A549 (cell line): Measurements from ENCODE around the gene GLCE. TPM values are rescaled to one million over a fixed set of nuclear protein-coding genes. Genes with fewer than 3 reads are reported as not detected.
A peak's percentile ranks its signal among the peaks of the same experiment; 100 is the strongest.

Source experiments
- ATAC-seq, 2 experiments: fragments of 200-7000 bp in 1 of 2; fragments of >200 bp in 1 of 2; cut with Nextera tagmentation in 1 of 2; cut with Tn5 transposase in 1 of 2; 3 replicates each; pipeline versions ENCODE4 v1.8.0 to v1.9.1; 2018 to 2020; ENCODE audit warnings: mild to moderate bottlenecking in 1 of 2, moderate library complexity in 1 of 2
- CTCF ChIA-PET: fragments of 300-600 bp; sonication (Branson Sonifier 250); formaldehyde crosslinking; extraction: SDS; loops from one replicate; lab custom pipeline; 2021; ENCODE audit warnings: antibody characterized with exemption, inconsistent platforms; lab: Yijun Ruan, JAX
- POLR2A ChIA-PET: fragments of 350-600 bp; formaldehyde crosslinking; extraction: SDS; loops from one replicate; lab custom pipeline; 2021; ENCODE audit warnings: antibody characterized with exemption, inconsistent platforms; lab: Yijun Ruan, JAX
- DNase-seq, 2 experiments: peaks; one replicate each; pipeline versions ENCODE4 v3.0.0 to v3.0.0-alpha.2; 2011 to 2016; ENCODE audit warnings: low read depth in 1 of 2, low spot score in 1 of 2
- FAIRE-seq: peaks from 2 replicates; lab custom pipeline; 2011; peaks lifted over from hg19 to GRCh38; lab: Jason Lieb, UNC
- H3K27ac ChIP-seq, 2 experiments: fragments of >200 bp; sonication (Bioruptor Twin); formaldehyde crosslinking; 3 replicates each; pipeline ENCODE4 v1.5.1; 2016 to 2017
- H3K4me1 ChIP-seq: fragments of >200 bp; sonication (Bioruptor Twin); formaldehyde crosslinking; 3 replicates; pipeline ENCODE4 v1.6.1; 2016
- H3K4me2 ChIP-seq: fragments of >200 bp; sonication (Bioruptor Twin); formaldehyde crosslinking; 3 replicates; pipeline ENCODE4 v1.6.1; 2016
- H3K4me3 ChIP-seq: fragments of >200 bp; sonication (Bioruptor Twin); formaldehyde crosslinking; 3 replicates; pipeline ENCODE4 v1.5.1; 2016
- H3K9me3 ChIP-seq: fragments of >200 bp; sonication (Bioruptor Twin); formaldehyde crosslinking; 3 replicates; pipeline ENCODE4 v1.6.1; 2016
- BHLHE40 ChIP-seq: IDR thresholded peaks from 2 replicates; pipeline ENCODE4 v1.6.1; 2012; ENCODE audit warnings: low read depth, low read length, inconsistent platforms
- EHF ChIP-seq: fragments of 250-450 bp; sonication (Bioruptor Pico); IDR thresholded peaks from 2 replicates; pipeline ENCODE4 v1.5.0; 2020; ENCODE audit warnings: mild to moderate bottlenecking
- EHMT2 ChIP-seq: fragments of 200-600 bp; sonication (generic); IDR thresholded peaks from 2 replicates; pipeline ENCODE4 v1.6.1; 2016; ENCODE audit warnings: antibody characterized with exemption, low read depth, mild to moderate bottlenecking, moderate library complexity
- EP300 ChIP-seq, 2 experiments: fragments of >200 bp; sonication (Bioruptor Twin); formaldehyde crosslinking; IDR thresholded peaks; 2 replicates in 1 of 2; 3 replicates in 1 of 2; pipeline ENCODE4 v1.6.1; 2016 to 2017
- HDAC2 ChIP-seq: fragments of 200-600 bp; sonication (generic); IDR thresholded peaks from 2 replicates; pipeline ENCODE4 v1.6.1; 2016
- HEYL ChIP-seq: fragments of 250-450 bp; sonication (Bioruptor Pico); IDR thresholded peaks from 2 replicates; pipeline ENCODE4 v1.8.0; 2021; ENCODE audit warnings: mild to moderate bottlenecking, moderate library complexity
- HOXA7 ChIP-seq: fragments of 250-450 bp; sonication (Bioruptor Pico); IDR thresholded peaks from 2 replicates; pipeline ENCODE4 v1.5.0; 2020; ENCODE audit warnings: mild to moderate bottlenecking, moderate library complexity
- HOXB5 ChIP-seq: fragments of 250-450 bp; sonication (Bioruptor Pico); IDR thresholded peaks from 2 replicates; pipeline ENCODE4 v1.5.0; 2020; ENCODE audit warnings: mild to moderate bottlenecking, moderate library complexity
- JUNB ChIP-seq: fragments of >200 bp; sonication (Bioruptor Twin); formaldehyde crosslinking; IDR thresholded peaks from 2 replicates; pipeline ENCODE4 v1.6.1; 2016
- KDM1A ChIP-seq: fragments of 200-600 bp; sonication (generic); IDR thresholded peaks from 2 replicates; pipeline ENCODE4 v1.6.1; 2016; ENCODE audit warnings: low read depth, mild to moderate bottlenecking
- MAFK ChIP-seq: fragments of 450-650 bp; IDR thresholded peaks from 2 replicates; pipeline ENCODE4 v1.6.1; 2014; ENCODE audit not compliant: partially characterized antibody
- MAZ ChIP-seq: fragments of 150-350 bp; IDR thresholded peaks from 2 replicates; pipeline ENCODE4 v1.6.1; 2014; ENCODE audit warnings: antibody characterized with exemption, low read depth, low read length, borderline replicate concordance
- NFE2L2 ChIP-seq: fragments of 150-350 bp; conservative IDR thresholded peaks from 2 replicates; pipeline ENCODE4 v1.6.1; 2014; ENCODE audit warnings: low read length
- POLR2A ChIP-seq: IDR thresholded peaks from 2 replicates; pipeline ENCODE4 v1.6.1; 2012; ENCODE audit warnings: mild to moderate bottlenecking, low read length
- POLR2AphosphoS2 ChIP-seq: conservative IDR thresholded peaks from 2 replicates; pipeline ENCODE4 v1.6.1; 2012; ENCODE audit warnings: low read length, improper control_type of control experiment, inconsistent platforms
- RARB ChIP-seq: fragments of 250-450 bp; sonication (Bioruptor Pico); IDR thresholded peaks from 2 replicates; pipeline ENCODE4 v1.8.0; 2021; ENCODE audit warnings: mild to moderate bottlenecking, moderate library complexity
- RCOR1 ChIP-seq: fragments of 150-350 bp; IDR thresholded peaks from 2 replicates; pipeline ENCODE4 v1.6.1; 2014; ENCODE audit warnings: antibody characterized with exemption, low read length, low read depth
- RNF2 ChIP-seq: fragments of 200-600 bp; sonication (generic); IDR thresholded peaks from 2 replicates; pipeline ENCODE4 v1.6.1; 2016; ENCODE audit warnings: low read depth, mild to moderate bottlenecking, antibody characterized with exemption, moderate library complexity, borderline replicate concordance
- SREBF2 ChIP-seq: fragments of 450-650 bp; IDR thresholded peaks from 2 replicates; pipeline ENCODE4 v1.6.1; 2014; ENCODE audit warnings: mild to moderate bottlenecking, moderate library complexity
- TFCP2L1 ChIP-seq: fragments of 250-450 bp; sonication (Bioruptor Pico); IDR thresholded peaks from 2 replicates; pipeline ENCODE4 v1.5.0; 2021; ENCODE audit warnings: mild to moderate bottlenecking
- ZC3H11A ChIP-seq: fragments of 450-650 bp; IDR thresholded peaks from 2 replicates; pipeline ENCODE4 v1.6.1; 2014; ENCODE audit warnings: antibody characterized with exemption, mild to moderate bottlenecking
- ZFP36 ChIP-seq: fragments of 450-650 bp; IDR thresholded peaks from 2 replicates; pipeline ENCODE4 v1.6.1; 2014; ENCODE audit warnings: borderline replicate concordance; ENCODE audit not compliant: partially characterized antibody
- ZNF302 ChIP-seq: fragments of 250-450 bp; sonication (Bioruptor Pico); IDR thresholded peaks from 2 replicates; pipeline ENCODE4 v1.9.0; 2021; ENCODE audit warnings: inconsistent platforms, mild to moderate bottlenecking, moderate library complexity
- WGBS: methylation state at CpG from one replicate; pipeline ENCODE4 v1.1.6; 2017; ENCODE audit errors: missing lambda C conversion rate; 5-methylcytosine and 5-hydroxymethylcytosine counted together
- polyA plus RNA-seq, 4 experiments: library from polyadenylated mRNA; depleted of rRNA in 3 of 4; stranded (reverse); fragments of >200 nt; fragmentation: RNase III in 1 of 4; extraction: RNeasy Plus Mini Kit Qiagen cat#74134 plus additional on column Dnase treatment in 1 of 4; gene quantifications; 2 replicates in 3 of 4; 3 replicates in 1 of 4; pipeline ENCODE4 v1.2.3, GENCODE V29; 2011 to 2017
- TF ChIP-seq, protein P1 (sequence below): fragments of >200 bp; sonication (Bioruptor Twin); formaldehyde crosslinking; IDR thresholded peaks from 3 replicates; pipeline ENCODE4 v1.6.1; 2016
- TF ChIP-seq, protein P2 (sequence below): fragments of >200 bp; sonication (Bioruptor Twin); formaldehyde crosslinking; IDR thresholded peaks from 2 replicates; pipeline ENCODE4 v1.6.1; 2016
- TF ChIP-seq, protein P3 (sequence below): fragments of 450-650 bp; IDR thresholded peaks from 2 replicates; pipeline ENCODE4 v1.6.1; 2014; ENCODE audit warnings: antibody characterized with exemption
- TF ChIP-seq, protein P4 (sequence below): fragments of 250-450 bp; sonication (Bioruptor Pico); IDR thresholded peaks from 2 replicates; pipeline ENCODE4 v1.5.0; 2020; ENCODE audit warnings: low read depth, mild to moderate bottlenecking, moderate library complexity
- TF ChIP-seq, protein P5 (sequence below): fragments of 250-450 bp; sonication (Bioruptor Pico); IDR thresholded peaks from 2 replicates; pipeline ENCODE4 v1.5.0; 2021; ENCODE audit warnings: mild to moderate bottlenecking, moderate library complexity, borderline replicate concordance
- TF ChIP-seq, protein P6 (sequence below): fragments of 200-600 bp; sonication (generic); IDR thresholded peaks from 2 replicates; pipeline ENCODE4 v1.6.1; 2016; ENCODE audit warnings: antibody characterized with exemption, mild to moderate bottlenecking, moderate library complexity
- TF ChIP-seq, protein P7 (sequence below): IDR thresholded peaks from 2 replicates; pipeline ENCODE4 v1.6.1; 2012

GLCE gene
- polyA plus RNA-seq, 2 of the 4 experiments (the other 2 are of a cell fraction): 19.6 to 41.8 TPM

DNA sequence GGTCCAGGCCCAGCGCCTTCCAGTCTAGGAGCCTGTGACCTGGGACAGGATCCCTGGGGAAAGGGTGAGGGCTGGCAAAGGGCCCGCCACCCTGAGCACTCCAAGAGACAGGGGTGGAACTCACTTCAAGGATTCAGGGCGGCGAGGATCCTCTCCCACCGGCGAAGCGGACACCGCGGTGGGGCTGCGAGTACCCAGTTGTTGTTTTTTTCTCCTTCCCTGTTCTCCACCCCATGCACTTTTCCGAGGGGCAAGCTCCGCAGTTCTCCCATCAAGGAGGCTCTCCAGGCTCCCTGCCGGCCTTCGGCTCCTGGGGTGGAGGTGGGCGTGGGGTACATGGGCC lies 137.9 kb downstream of the GLCE start (continued):
- TF ChIP-seq MAFK: no peak
- TF ChIP-seq RNF2: no peak
- no peak for TF ChIP-seq EHMT2
- TF ChIP-seq KDM1A: no peak
- no peak for TF ChIP-seq TFCP2L1 (CRISPR knock-in tag)
- no peak for TF ChIP-seq POLR2A
- TF ChIP-seq EP300 (IDR thresholded peaks at IDR 0.05): no peak
- no peak for TF ChIP-seq RARB
- TF ChIP-seq, all 56 proteins: peak for 0

DNA sequence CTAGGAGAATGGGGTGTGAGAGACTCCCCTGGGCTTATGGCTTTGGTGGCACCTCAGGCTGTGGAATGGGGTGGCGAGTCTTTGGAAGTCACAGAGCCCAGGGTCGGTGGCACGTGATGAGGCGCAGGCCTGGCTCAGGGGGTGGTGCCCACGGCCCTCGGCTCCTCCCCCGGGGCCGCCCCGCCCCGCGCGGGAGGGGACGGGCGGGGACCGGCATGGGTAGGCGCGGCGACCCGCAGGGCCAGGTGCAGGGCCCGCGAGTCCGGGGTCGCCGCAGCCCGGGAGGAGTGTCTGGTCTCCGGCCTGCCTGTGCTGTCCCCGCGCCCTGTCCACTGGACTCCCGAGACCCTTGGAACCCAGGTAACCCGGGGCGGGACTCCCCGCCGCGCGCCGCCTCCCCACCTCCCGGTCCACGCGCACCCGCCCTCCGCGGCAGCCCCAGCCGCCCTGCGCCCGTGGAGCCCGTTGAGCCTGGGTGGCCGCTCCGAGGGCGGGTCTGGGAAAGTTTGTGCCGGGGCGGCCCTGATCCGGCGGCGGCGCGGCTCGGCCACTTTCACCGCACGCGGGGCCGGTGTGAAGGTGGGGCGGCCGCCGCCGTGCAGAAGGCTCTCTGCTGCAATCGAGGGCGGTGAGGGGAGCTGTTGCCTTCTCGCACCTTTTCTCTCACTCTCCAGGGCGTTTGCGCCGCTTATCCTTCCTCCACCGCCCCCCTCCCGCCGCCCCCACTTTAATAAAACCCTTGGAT lies 138.4 kb downstream of the GLCE start, which contains the start of gene PAQR5:
Gene PAQR5, plus strand, starts transcription at position 216 of the 745 bp plus-strand sequence. CDS start 61,169 bp downstream, outside the sequence.
- POLR2A ChIA-PET: interaction anchor here (1.0 to 1.6 kb wide), 3 partner anchors 8 to 153 kb away, joined by 3 to 8 read pairs (median 7); partner anchors contain the start of genes GLCE and RPLP1
- FAIRE-seq: no peak
- peak within 1 kb of the TSS; percentile 86 for H3K4me2 ChIP-seq
- CTCF ChIA-PET: interaction anchor here (0.7 to 2.1 kb wide), 12 partner anchors 9 to 240 kb away, joined by 3 to 17 read pairs (median 4); no protein-coding TSS in a partner anchor
- peak within 1 kb of the TSS; percentile 94 to 96 for H3K27ac ChIP-seq
- peak within 1 kb of the TSS; percentile 95 for H3K4me3 ChIP-seq
- peak; percentile 63 to 92 for DNase-seq
- H3K4me1 ChIP-seq: peaks cover 39% of the 10 kb centered on the region
- H3K9me3 ChIP-seq: no peaks in the 10 kb centered on the region
- 0% methylated on average over 20 of the region's 74 CpGs for WGBS
- peak; percentile 77 to 84 for ATAC-seq
- no peak for TF ChIP-seq ZC3H11A
- TF ChIP-seq MAFK: no peak
- no peak for TF ChIP-seq ZNF302
- peak; percentile 68; the same call in 1 of the 2 replicates for TF ChIP-seq BHLHE40
- TF ChIP-seq EHF: no peak; the same call in 1 of the 2 replicates
- no peak for TF ChIP-seq JUNB
- TF ChIP-seq NFE2L2: no peak
- TF ChIP-seq SREBF2: no peak
- TF ChIP-seq, protein P1, sequence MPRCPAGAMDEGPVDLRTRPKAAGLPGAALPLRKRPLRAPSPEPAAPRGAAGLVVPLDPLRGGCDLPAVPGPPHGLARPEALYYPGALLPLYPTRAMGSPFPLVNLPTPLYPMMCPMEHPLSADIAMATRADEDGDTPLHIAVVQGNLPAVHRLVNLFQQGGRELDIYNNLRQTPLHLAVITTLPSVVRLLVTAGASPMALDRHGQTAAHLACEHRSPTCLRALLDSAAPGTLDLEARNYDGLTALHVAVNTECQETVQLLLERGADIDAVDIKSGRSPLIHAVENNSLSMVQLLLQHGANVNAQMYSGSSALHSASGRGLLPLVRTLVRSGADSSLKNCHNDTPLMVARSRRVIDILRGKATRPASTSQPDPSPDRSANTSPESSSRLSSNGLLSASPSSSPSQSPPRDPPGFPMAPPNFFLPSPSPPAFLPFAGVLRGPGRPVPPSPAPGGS: peak; percentile 88; the same call in 2 of the 3 replicates
- TF ChIP-seq, protein P2, sequence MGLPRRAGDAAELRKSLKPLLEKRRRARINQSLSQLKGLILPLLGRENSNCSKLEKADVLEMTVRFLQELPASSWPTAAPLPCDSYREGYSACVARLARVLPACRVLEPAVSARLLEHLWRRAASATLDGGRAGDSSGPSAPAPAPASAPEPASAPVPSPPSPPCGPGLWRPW: no peak
- 0 out of 2 replicates have a peak, but pooled peaks have one; percentile 37 for TF ChIP-seq HOXB5 (CRISPR knock-in tag)
- TF ChIP-seq HEYL (CRISPR knock-in tag): no peak
- no peak for TF ChIP-seq ZFP36
- no peak for TF ChIP-seq HOXA7
- TF ChIP-seq, protein P3, sequence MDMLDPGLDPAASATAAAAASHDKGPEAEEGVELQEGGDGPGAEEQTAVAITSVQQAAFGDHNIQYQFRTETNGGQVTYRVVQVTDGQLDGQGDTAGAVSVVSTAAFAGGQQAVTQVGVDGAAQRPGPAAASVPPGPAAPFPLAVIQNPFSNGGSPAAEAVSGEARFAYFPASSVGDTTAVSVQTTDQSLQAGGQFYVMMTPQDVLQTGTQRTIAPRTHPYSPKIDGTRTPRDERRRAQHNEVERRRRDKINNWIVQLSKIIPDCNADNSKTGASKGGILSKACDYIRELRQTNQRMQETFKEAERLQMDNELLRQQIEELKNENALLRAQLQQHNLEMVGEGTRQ: peak; percentile 77
- TF ChIP-seq, protein P4, sequence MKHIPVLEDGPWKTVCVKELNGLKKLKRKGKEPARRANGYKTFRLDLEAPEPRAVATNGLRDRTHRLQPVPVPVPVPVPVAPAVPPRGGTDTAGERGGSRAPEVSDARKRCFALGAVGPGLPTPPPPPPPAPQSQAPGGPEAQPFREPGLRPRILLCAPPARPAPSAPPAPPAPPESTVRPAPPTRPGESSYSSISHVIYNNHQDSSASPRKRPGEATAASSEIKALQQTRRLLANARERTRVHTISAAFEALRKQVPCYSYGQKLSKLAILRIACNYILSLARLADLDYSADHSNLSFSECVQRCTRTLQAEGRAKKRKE (CRISPR knock-in tag): no peak
- TF ChIP-seq, protein P5, sequence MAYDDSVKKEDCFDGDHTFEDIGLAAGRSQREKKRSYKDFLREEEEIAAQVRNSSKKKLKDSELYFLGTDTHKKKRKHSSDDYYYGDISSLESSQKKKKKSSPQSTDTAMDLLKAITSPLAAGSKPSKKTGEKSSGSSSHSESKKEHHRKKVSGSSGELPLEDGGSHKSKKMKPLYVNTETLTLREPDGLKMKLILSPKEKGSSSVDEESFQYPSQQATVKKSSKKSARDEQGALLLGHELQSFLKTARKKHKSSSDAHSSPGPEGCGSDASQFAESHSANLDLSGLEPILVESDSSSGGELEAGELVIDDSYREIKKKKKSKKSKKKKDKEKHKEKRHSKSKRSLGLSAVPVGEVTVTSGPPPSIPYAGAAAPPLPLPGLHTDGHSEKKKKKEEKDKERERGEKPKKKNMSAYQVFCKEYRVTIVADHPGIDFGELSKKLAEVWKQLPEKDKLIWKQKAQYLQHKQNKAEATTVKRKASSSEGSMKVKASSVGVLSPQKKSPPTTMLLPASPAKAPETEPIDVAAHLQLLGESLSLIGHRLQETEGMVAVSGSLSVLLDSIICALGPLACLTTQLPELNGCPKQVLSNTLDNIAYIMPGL (CRISPR knock-in tag): no peak
- TF ChIP-seq TFCP2L1 (CRISPR knock-in tag): no peak
- no peak for TF ChIP-seq HDAC2
- no peak for TF ChIP-seq EHMT2
- TF ChIP-seq, protein P6, sequence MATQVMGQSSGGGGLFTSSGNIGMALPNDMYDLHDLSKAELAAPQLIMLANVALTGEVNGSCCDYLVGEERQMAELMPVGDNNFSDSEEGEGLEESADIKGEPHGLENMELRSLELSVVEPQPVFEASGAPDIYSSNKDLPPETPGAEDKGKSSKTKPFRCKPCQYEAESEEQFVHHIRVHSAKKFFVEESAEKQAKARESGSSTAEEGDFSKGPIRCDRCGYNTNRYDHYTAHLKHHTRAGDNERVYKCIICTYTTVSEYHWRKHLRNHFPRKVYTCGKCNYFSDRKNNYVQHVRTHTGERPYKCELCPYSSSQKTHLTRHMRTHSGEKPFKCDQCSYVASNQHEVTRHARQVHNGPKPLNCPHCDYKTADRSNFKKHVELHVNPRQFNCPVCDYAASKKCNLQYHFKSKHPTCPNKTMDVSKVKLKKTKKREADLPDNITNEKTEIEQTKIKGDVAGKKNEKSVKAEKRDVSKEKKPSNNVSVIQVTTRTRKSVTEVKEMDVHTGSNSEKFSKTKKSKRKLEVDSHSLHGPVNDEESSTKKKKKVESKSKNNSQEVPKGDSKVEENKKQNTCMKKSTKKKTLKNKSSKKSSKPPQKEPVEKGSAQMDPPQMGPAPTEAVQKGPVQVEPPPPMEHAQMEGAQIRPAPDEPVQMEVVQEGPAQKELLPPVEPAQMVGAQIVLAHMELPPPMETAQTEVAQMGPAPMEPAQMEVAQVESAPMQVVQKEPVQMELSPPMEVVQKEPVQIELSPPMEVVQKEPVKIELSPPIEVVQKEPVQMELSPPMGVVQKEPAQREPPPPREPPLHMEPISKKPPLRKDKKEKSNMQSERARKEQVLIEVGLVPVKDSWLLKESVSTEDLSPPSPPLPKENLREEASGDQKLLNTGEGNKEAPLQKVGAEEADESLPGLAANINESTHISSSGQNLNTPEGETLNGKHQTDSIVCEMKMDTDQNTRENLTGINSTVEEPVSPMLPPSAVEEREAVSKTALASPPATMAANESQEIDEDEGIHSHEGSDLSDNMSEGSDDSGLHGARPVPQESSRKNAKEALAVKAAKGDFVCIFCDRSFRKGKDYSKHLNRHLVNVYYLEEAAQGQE: no peak
- no peak for TF ChIP-seq RCOR1
- TF ChIP-seq POLR2AphosphoS2: no peak
- TF ChIP-seq EP300 (IDR thresholded peaks at IDR 0.05): no peak
- TF ChIP-seq, protein P7, sequence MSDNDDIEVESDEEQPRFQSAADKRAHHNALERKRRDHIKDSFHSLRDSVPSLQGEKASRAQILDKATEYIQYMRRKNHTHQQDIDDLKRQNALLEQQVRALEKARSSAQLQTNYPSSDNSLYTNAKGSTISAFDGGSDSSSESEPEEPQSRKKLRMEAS: peak; percentile 52
- no peak for TF ChIP-seq MAZ
- no peak for TF ChIP-seq RNF2
